Activated CD4-positive, alpha-beta T cell treated with anti-CD3 and anti-CD28 coated beads, Interleukin-2, amount 10 ng/mL, durations not matched to agents 7 days and 5 days (primary cell): ENCODE results near the gene EPG5. TPM values are rescaled to one million over a fixed set of nuclear protein-coding genes. Genes with fewer than 3 reads are reported as not detected.

ENCODE experiments used
- CTCF ChIA-PET: fragments of 350-600 bp; sonication (Branson Sonifier 250); formaldehyde crosslinking; loops from one replicate; lab custom pipeline; 2021; ENCODE audit warnings: antibody characterized with exemption; lab: Charles Lee
- POLR2A ChIA-PET: fragments of 350-600 bp; sonication (Branson Sonifier 250); formaldehyde crosslinking; loops from one replicate; lab custom pipeline; 2021; ENCODE audit warnings: antibody characterized with exemption; lab: Charles Lee
- DNase-seq: peaks from one replicate; pipeline ENCODE4 v3.0.0-alpha.2; 2020
- H3K27ac Mint-ChIP-seq: one replicate; pipeline ENCODE4 v1.8.0; 2021; ENCODE audit warnings: mild to moderate bottlenecking, moderate library complexity, mixed read lengths
- H3K27me3 Mint-ChIP-seq: one replicate; pipeline ENCODE4 v1.8.0; 2021; ENCODE audit warnings: mixed read lengths
- H3K36me3 Mint-ChIP-seq: one replicate; pipeline ENCODE4 v1.8.0; 2021; ENCODE audit warnings: low read depth, mixed read lengths
- H3K4me1 Mint-ChIP-seq: one replicate; pipeline ENCODE4 v1.8.0; 2021; ENCODE audit warnings: mixed read lengths
- H3K4me3 Mint-ChIP-seq: one replicate; pipeline ENCODE4 v1.8.0; 2021; ENCODE audit warnings: mild to moderate bottlenecking, moderate library complexity, mixed read lengths
- H3K9me3 Mint-ChIP-seq: one replicate; pipeline ENCODE4 v1.8.0; 2021; ENCODE audit warnings: mixed read lengths
- total RNA-seq, 2 experiments: library from RNA; stranded (reverse); gene quantifications; one replicate each; pipeline ENCODE4 v1.2.3, GENCODE V29; 2021

Gene EPG5
- total RNA-seq, 2 experiments from 2014 or later = 21.6 to 26.6 TPM

DNA sequence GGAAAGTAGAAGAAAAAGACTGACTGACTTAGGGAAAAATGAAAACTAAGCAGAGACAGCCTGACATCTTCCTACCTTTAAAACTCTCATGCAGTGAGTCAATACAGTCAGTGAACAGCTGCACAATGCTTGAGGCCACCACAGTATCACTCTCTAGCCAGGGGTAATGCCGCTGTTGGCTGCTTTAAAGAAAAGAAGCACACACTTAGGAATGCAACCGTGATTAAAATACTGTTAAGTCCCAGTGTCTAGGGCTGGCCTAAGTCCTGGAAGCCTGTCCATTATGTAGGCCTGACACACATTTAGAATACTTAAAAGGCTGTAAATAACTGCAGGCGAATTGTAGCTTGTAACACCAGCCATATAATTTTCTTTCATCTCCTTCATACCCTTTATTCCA lies 91.0 kb downstream of the EPG5 start:
- Mint-ChIP-seq H3K4me3 (no peak overlapping the region), H3K27me3 (no peaks in the 10 kb centered on the region), H3K9me3 (peaks cover 21% of the 10 kb centered on the region), H3K36me3 (peaks cover 63% of the 10 kb centered on the region), H3K4me1 (peaks cover 25% of the 10 kb centered on the region), H3K27ac (no peak overlapping the region)
- ChIA-PET POLR2A (no interaction called here), CTCF (interaction anchor here (0.6 to 1.6 kb wide), 2 partner anchors 126 to 187 kb away, joined by 3 to 4 read pairs; no protein-coding TSS in a partner anchor)
- no peak for DNase-seq

DNA sequence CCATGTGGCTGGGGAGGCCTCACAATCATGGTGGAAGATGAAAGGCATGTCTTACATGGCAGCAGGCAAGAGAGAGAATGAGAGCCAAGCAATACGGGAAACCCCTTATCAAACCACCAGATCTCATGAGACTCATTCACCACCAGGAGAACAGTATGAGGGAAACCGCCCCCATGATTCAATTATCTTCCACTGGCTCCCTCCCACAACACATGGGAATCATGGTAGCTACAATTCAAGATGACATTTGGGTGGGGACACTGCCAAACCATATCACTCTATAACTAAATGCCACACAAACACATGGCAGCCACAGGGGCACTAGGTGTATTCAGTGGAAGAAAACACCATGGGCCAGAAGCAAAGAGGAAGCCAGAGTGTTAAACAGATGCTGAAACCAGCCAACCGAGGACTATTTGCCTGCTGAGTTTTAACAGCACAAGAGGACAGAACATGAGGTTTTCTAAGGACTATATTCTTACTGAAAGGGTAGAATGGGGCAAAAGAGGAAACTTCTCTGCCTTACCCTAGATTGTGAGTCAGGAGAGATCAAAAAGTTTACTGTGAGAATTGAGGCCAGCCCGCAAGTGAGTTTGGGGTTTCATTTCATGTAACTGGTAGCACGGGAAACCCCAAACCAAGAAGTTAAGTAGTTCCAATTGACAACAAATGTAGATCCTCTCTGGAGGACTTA lies 92.5 kb downstream of the EPG5 start:
- peak; percentile 70 for DNase-seq
- Mint-ChIP-seq H3K9me3 (peaks cover 21% of the 10 kb centered on the region), H3K27ac (peak overlapping the region; percentile 81), H3K27me3 (no peaks in the 10 kb centered on the region), H3K4me1 (peaks cover 22% of the 10 kb centered on the region), H3K4me3 (no peak overlapping the region), H3K36me3 (peaks cover 74% of the 10 kb centered on the region)
- POLR2A ChIA-PET = no interaction called here
- CTCF ChIA-PET = interaction anchor here (0.6 kb wide), 1 partner anchor 37 kb away, joined by 4 read pairs; no protein-coding TSS in a partner anchor

DNA sequence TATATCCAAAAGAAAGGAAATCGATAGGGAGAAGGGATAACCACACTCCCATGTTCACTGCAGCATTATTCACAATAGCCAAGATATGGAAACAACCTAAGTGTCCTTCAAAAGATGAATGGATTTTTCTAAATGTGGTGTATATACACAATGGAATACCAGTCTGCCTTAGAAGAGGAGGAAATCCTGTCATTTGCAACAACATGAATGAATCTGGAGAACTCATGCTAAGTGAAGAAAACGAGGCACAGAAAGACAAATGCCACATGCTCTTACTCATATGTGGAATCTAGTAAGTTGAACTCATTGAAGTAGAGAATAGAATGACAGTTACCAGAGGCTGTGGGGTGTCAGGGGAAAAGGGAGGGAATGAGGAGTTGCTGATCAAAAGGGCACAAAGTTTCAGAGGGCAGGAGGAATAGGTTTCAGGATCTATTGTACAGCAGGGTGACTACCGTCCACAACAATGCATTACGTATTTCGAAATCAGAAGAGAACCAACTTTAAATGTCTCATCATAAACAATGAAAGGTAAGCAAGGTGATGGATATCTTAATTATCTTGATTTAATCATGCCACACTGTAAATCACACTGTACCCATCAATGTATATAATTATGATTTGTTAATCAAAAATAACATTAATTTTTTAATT lies 95.6 kb downstream of the EPG5 start:
- peaks cover 21% of the 10 kb centered on the region for H3K9me3 Mint-ChIP-seq
- H3K27me3 Mint-ChIP-seq = no peaks in the 10 kb centered on the region
- H3K27ac Mint-ChIP-seq = no peak overlapping the region
- POLR2A ChIA-PET = no interaction called here
- no peak overlapping the region for H3K4me3 Mint-ChIP-seq
- CTCF ChIA-PET = no interaction called here
- DNase-seq = no peak
- H3K4me1 Mint-ChIP-seq = peaks cover 21% of the 10 kb centered on the region
- H3K36me3 Mint-ChIP-seq = peaks cover 84% of the 10 kb centered on the region

DNA sequence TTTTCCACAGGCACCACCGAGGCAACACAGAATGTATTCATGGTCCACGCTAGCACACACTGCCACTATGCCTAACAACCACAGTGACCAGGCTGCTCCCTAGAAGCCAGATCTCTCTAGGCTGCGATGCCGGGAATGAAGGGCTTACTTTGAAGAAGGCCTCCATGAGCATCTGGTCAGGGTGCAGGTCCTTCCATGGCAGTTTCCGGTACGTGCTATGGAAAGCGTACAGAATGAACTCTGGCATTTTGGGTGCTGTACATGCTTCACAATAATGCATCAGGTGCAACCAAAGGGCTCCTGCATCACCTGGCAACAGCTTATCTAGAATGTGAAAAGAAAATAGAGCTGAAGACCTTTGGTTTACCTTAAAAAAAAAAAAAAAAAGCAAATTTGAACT lies 96.7 kb downstream of the EPG5 start:
- Mint-ChIP-seq H3K9me3 (peaks cover 20% of the 10 kb centered on the region), H3K4me1 (peaks cover 20% of the 10 kb centered on the region), H3K27ac (no peak overlapping the region), H3K27me3 (no peaks in the 10 kb centered on the region), H3K4me3 (no peak overlapping the region), H3K36me3 (peaks cover 84% of the 10 kb centered on the region)
- CTCF ChIA-PET = interaction anchor here (0.6 to 0.7 kb wide), 2 partner anchors 49 to 183 kb away, joined by 3 read pairs; no protein-coding TSS in a partner anchor
- POLR2A ChIA-PET = no interaction called here
- DNase-seq = no peak

DNA sequence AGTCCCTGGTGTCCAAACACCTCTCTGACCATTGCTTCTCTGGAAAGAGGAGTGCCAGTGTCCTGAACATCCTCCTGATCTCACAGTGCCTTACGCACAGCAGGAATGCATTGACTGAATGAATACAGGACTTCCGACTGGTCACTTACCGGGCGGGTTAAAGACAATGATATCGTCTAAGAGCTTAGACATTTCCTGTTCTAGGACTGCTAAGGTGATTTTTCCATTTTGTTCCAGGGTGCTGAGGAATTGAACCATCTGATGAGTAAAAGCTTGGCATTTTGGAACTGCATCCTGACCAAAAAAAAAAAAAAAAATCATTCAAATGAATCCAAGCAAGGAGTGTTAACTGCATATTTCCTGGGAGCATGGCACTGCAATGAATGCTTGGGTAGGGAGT lies 101.7 kb downstream of the EPG5 start:
- ChIA-PET POLR2A (no interaction called here), CTCF (interaction anchor here (0.6 kb wide), 2 partner anchors 202 to 206 kb away, joined by 3 read pairs; no protein-coding TSS in a partner anchor)
- DNase-seq = no peak
- no peak overlapping the region for H3K4me3 Mint-ChIP-seq
- no peak overlapping the region for H3K27ac Mint-ChIP-seq
- peaks cover 71% of the 10 kb centered on the region for H3K36me3 Mint-ChIP-seq
- H3K4me1 Mint-ChIP-seq = no peaks in the 10 kb centered on the region
- H3K27me3 Mint-ChIP-seq = no peaks in the 10 kb centered on the region
- peaks cover 3% of the 10 kb centered on the region for H3K9me3 Mint-ChIP-seq

DNA sequence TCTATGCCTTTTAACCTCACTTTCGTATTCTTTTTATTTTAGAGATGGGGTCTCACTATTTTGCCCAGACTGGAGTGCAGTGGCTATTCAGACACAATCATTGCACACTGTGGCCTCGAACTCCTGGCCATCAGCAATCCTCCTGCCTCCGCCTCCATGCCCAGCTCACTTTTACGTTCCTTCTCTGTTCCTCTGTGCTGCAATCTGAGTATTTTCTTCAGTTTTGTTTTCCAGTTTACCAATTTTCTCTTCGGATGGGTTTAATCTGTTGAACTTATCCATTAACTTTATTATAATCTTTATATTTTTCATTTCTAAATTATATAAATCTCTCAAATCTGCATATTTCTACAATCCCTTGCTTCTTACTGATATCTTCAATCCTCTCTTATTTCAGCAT lies 103.0 kb downstream of the EPG5 start:
- Mint-ChIP-seq H3K9me3 (peaks cover 3% of the 10 kb centered on the region), H3K4me3 (no peak overlapping the region), H3K27me3 (no peaks in the 10 kb centered on the region), H3K4me1 (no peaks in the 10 kb centered on the region), H3K36me3 (peaks cover 71% of the 10 kb centered on the region), H3K27ac (no peak overlapping the region)
- DNase-seq = no peak
- ChIA-PET CTCF (no interaction called here), POLR2A (no interaction called here)

DNA sequence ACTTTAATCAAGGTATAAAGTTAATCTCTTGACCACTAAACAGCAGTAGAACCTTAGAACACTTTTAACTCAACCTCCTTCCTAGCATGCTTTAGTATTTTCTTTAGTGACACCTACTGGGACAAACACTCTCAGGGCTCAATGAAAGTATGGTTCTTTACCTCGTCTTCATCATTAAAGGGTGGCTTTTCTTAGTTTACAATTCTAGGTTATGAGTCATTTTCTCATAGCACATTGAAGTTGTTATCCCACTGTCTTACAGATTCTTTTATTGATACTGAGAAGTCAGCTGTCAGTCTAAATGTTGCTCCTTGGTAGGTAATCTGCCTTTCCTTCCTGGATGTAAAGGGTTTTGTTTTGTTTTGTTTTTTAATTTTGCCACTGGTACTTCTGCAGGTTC lies 103.7 kb downstream of the EPG5 start:
- H3K4me1 Mint-ChIP-seq = no peaks in the 10 kb centered on the region
- no peak overlapping the region for H3K4me3 Mint-ChIP-seq
- no peak overlapping the region for H3K27ac Mint-ChIP-seq
- POLR2A ChIA-PET = no interaction called here
- H3K27me3 Mint-ChIP-seq = no peaks in the 10 kb centered on the region
- H3K36me3 Mint-ChIP-seq = peaks cover 75% of the 10 kb centered on the region
- DNase-seq = no peak
- peaks cover 3% of the 10 kb centered on the region for H3K9me3 Mint-ChIP-seq
- CTCF ChIA-PET = interaction anchor here (0.7 kb wide), 1 partner anchor 44 kb away, joined by 3 read pairs; no protein-coding TSS in a partner anchor

DNA sequence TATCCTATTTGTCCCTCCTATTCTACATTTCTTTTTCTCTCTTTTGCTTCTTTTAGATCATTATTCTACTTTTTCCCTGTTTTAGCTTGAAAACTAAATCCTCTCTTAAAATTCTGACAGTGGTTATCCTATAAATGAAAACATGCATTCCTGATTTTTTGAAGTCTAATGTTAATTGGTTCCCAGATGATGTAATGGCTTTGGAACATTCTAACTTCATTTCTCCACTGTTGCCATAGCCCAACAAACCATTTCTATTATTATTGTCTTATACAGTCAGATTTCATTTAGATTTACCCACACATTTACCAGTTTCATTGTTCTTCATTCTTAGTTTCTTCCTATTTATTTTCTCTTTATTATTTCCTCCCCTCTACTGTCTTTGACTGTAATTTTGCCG lies 105.2 kb downstream of the EPG5 start:
- ChIA-PET POLR2A (no interaction called here), CTCF (no interaction called here)
- no peak overlapping the region for H3K4me3 Mint-ChIP-seq
- H3K9me3 Mint-ChIP-seq = peaks cover 3% of the 10 kb centered on the region
- H3K4me1 Mint-ChIP-seq = no peaks in the 10 kb centered on the region
- no peaks in the 10 kb centered on the region for H3K27me3 Mint-ChIP-seq
- H3K36me3 Mint-ChIP-seq = peaks cover 75% of the 10 kb centered on the region
- H3K27ac Mint-ChIP-seq = no peak overlapping the region
- DNase-seq = no peak

DNA sequence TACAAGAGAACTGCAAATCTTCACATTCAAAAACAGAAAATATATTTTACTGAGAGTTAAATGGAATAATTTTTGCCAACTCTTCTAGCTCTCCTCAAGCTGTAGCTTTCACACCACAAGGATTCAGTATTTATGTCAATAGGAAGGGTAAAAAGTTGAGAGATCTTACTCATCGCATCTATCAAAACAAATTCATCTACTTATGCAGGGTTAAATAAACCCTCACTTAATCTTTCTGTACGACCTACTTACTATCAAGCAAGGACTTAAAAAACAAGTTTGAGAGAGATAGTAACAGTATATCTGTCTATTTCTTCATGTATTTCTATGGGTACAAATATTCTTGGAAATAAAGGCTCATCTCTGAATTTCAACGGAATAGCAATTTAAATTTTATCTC lies 106.2 kb downstream of the EPG5 start:
- ChIA-PET POLR2A (no interaction called here), CTCF (no interaction called here)
- Mint-ChIP-seq H3K4me1 (no peaks in the 10 kb centered on the region), H3K36me3 (peaks cover 70% of the 10 kb centered on the region), H3K9me3 (peaks cover 3% of the 10 kb centered on the region), H3K27me3 (no peaks in the 10 kb centered on the region), H3K4me3 (no peak overlapping the region), H3K27ac (no peak overlapping the region)
- no peak for DNase-seq

DNA sequence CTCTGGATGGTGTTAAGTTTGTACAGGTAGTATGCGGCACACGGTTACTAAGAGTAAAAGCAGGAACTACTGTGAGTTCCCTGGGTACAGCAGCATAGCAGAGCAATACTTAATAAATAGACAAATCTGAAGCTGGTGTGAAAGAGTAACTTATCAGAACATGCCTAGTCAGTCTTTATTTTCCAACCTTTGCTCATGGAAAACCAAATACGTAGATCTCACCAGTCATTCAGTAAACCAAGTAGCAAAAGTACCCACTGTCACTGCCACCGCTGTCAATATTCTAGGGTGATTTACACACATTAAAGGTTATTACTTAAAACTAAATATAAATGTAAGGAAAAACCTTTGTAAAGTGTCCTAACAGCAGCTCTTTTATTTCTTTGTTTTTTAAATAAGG lies 106.6 kb downstream of the EPG5 start:
- DNase-seq = no peak
- ChIA-PET CTCF (no interaction called here), POLR2A (no interaction called here)
- Mint-ChIP-seq H3K36me3 (peaks cover 65% of the 10 kb centered on the region), H3K27me3 (no peaks in the 10 kb centered on the region), H3K4me3 (no peak overlapping the region), H3K9me3 (peaks cover 3% of the 10 kb centered on the region), H3K4me1 (no peaks in the 10 kb centered on the region), H3K27ac (no peak overlapping the region)

DNA sequence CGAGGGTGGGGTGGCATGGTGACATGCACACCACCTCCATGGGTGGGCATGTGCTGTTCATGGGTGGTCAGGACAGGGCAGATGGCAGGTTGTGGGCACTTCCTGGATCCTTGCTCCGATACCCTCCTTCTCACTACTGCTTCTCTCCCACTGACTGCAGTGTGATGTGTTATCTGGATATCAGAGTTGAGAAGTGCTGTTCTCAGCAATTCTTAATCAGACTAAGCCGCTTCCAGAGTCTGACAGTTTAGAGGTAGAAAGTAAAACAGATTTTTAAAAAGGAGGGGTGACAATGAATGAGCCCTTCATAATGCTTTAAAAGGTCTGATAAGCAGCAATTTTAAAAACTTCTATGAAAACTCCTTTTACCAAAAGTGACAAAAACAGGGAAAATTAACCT lies 107.8 kb downstream of the EPG5 start:
- Mint-ChIP-seq H3K9me3 (no peaks in the 10 kb centered on the region), H3K27ac (no peak overlapping the region), H3K36me3 (peaks cover 59% of the 10 kb centered on the region), H3K4me3 (no peak overlapping the region), H3K4me1 (no peaks in the 10 kb centered on the region), H3K27me3 (no peaks in the 10 kb centered on the region)
- DNase-seq = no peak
- ChIA-PET POLR2A (no interaction called here), CTCF (no interaction called here)

DNA sequence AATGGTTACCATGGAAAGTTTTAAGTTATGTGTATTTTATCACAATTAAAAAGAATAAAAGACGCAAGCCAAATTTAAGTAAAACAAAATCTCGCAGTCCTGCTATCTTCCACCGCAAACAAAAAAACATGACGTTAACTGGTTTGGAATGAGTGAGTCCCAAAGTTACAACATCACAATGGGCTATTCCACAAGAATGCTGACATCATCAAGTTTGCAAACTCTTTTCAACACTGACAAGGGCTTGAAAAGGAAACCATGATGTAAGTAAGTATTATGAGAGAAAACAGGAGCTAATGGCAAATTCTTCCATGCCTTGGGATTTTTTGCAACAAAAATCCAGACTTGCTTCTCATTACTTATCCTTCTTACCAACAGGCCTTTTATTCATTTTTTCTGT lies 110.6 kb downstream of the EPG5 start:
- Mint-ChIP-seq H3K4me1 (no peaks in the 10 kb centered on the region), H3K4me3 (no peak overlapping the region), H3K27ac (no peak overlapping the region), H3K36me3 (peaks cover 53% of the 10 kb centered on the region), H3K27me3 (no peaks in the 10 kb centered on the region), H3K9me3 (no peaks in the 10 kb centered on the region)
- CTCF ChIA-PET = interaction anchor here (2.7 kb wide), 1 partner anchor 23 kb away, joined by 13 read pairs; no protein-coding TSS in a partner anchor
- POLR2A ChIA-PET = no interaction called here
- DNase-seq = no peak

DNA sequence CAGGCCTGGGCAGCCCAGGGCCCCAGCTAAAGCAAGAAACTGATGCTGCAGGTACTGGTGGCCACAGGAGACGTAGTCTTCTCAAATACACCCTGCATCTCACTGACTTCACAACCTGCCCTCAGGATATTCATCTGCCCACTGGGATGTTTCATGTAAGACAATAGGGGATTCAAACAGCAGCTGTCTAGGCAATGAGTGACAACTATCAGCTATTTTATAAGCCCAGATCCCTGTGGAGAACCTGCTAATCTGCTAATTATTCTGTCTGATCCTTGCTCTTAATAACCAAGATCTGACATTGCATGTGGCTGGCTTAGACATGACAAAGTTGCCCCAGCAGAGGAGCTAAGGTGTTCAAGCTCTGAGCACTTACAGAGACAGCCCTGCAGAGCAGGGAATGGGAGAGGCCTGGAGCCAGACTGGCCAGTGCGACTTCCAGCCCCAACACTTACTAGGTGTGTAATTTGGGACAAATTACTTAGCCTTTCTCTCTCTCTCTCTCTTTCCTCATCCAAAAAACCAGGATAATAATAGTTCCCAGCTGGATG lies 113.0 kb downstream of the EPG5 start:
- H3K4me1 Mint-ChIP-seq = no peaks in the 10 kb centered on the region
- no peak for DNase-seq
- peaks cover 43% of the 10 kb centered on the region for H3K36me3 Mint-ChIP-seq
- no peaks in the 10 kb centered on the region for H3K9me3 Mint-ChIP-seq
- ChIA-PET CTCF (interaction anchor here (0.6 kb wide), 1 partner anchor 89 kb away, joined by 4 read pairs; no protein-coding TSS in a partner anchor), POLR2A (no interaction called here)
- no peak overlapping the region for H3K4me3 Mint-ChIP-seq
- H3K27ac Mint-ChIP-seq = no peak overlapping the region
- no peaks in the 10 kb centered on the region for H3K27me3 Mint-ChIP-seq
